GM12892 (cell line): ENCODE measurements around the gene FMN2.

Experiments used
- POLR2A ChIP-seq: IDR thresholded peaks from 2 replicates; pipeline ENCODE4 v1.6.1; 2011; ENCODE audit warnings: low read depth, low read length, control low read depth
- POLR2AphosphoS5 ChIP-seq: IDR thresholded peaks from 2 replicates; pipeline ENCODE4 v1.6.1; 2011; ENCODE audit warnings: low read depth, low read length, control low read depth
- TAF1 ChIP-seq: IDR thresholded peaks from 2 replicates; pipeline ENCODE4 v1.6.1; 2011; ENCODE audit warnings: low read depth, mild to moderate bottlenecking, control low read depth, low read length, borderline replicate concordance

DNA sequence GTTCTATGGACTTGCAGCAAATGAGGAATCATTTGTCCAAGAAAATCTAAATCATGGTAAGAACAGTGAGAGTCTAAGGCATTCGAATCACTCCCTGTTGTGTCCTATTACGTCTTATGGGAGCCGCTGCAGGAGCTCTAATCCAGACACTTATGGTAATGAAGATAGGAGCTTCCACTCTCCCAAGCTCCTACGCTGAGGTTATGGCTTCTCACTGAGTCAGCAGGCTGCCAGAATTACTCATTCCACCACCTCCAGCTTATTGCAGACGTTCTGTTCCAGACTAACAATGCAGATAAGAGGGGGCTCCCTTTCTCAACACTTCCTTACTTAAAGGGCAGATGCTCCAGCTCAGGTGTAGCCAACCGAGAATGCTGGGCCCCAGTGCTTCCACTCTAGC is 307.7 kb downstream of the FMN2 start:
- TF ChIP-seq TAF1 (no peak), POLR2A (no peak), POLR2AphosphoS5 (no peak)
